AG09309 (cell line): Measurements from ENCODE around the gene MS4A18.

Experiments used
- DNase-seq: peaks from one replicate; pipeline ENCODE4 v3.0.0-alpha.2; 2010; ENCODE audit warnings: low read depth
- H3K4me3 ChIP-seq: 2 replicates; pipeline ENCODE4 v1.5.1; 2011; ENCODE audit warnings: mild to moderate bottlenecking, low read depth, low read length, moderate library complexity; ENCODE audit not compliant: control insufficient read depth
- CTCF ChIP-seq: IDR thresholded peaks from 2 replicates; pipeline ENCODE4 v1.5.1; 2011; ENCODE audit warnings: mild to moderate bottlenecking, low read depth, low read length, inconsistent platforms; ENCODE audit not compliant: insufficient read depth, control insufficient read depth; ENCODE audit errors: missing control alignments

Gene MS4A18

GRCh38 chr11:60747359-60747873, 22.9 kb downstream of the MS4A18 start:
- H3K4me3 ChIP-seq, result no peak overlapping the region
- no peak for TF ChIP-seq CTCF
- no peak for DNase-seq

- no peak for DNase-seq
- no peak for TF ChIP-seq CTCF
- no peak overlapping the region for H3K4me3 ChIP-seq
Observed at GRCh38 chr11:60748225-60748624, 23.7 kb downstream of the MS4A18 start.

GRCh38 chr11:60748821-60749220, 24.3 kb downstream of the MS4A18 start:
- H3K4me3 ChIP-seq, result no peak overlapping the region
- DNase-seq, result no peak
- no peak for TF ChIP-seq CTCF

DNA sequence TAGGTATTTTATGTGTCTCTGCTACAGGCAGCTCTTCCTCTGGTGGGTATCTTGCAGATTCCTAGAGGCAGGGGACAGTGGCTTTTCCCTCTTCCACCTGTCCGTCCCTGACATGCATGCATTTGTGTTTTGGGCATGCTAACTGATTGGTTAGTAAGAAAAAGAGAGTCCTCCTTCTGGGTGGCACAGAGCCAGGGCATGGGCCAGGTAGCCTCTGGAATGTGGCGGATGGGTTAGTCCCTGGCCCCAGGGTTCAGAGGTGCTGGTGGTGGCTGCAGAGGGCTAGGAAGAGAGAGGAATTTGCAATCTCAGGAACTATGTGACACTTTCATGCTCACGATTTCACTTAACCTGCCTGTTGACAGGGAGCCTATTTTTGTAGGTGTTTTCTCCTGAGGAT, 26.4 kb downstream of the MS4A18 start:
- no peak for TF ChIP-seq CTCF
- no peak for DNase-seq
- no peak overlapping the region for H3K4me3 ChIP-seq

DNA sequence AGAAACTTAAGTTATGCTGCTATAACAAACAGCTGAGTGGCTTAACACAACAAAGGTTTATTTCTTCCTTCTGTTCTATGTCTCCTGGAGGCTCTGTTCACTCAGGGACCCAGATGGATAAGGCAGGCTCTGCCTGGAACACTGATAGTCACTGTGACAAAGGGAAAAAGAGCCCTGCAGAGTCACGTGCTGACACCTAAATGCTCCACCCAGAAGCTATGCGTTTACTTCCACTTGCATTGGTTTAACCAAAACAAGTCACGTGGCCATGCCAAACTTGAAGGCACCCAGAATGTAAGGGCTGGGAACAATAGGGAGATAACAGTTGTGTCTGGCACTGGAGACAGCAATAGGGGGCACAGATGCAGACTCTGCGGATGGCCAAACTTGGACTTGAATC, 28.8 kb downstream of the MS4A18 start:
- no peak overlapping the region for H3K4me3 ChIP-seq
- DNase-seq, result no peak
- TF ChIP-seq CTCF, result no peak

DNA sequence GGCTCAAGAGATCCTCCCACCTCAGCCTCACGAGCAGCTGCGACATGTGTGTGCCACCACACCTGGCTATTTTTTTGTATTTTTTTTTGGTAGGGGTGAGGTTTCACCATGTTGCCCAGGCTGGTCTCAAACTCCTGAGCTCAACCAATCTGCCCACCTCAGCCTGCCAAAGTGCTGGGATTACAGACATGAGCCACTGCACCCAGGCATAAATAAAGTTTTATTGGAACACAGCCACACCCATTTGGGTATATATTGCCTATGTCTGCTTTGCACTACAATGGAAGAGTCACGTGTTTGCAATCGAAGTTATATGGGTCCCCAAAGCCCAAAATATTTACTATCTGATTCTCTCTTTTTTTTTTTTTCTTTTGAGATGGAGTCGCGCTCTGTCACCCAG, 30.4 kb downstream of the MS4A18 start:
- no peak for DNase-seq
- H3K4me3 ChIP-seq, result no peak overlapping the region
- no peak for TF ChIP-seq CTCF
